Umbilical cord (tissue), 2 donors: ENCODE measurements around the gene S1PR5. TPM values are rescaled to one million over a fixed set of nuclear protein-coding genes. Genes with fewer than 3 reads are reported as not detected.

Experiments used
- DNase-seq: peaks from one replicate; pipeline ENCODE4 v3.0.0-alpha.2; 2015; ENCODE audit warnings: low spot score
- total RNA-seq: library from RNA; depleted of rRNA; stranded (reverse); fragments of >200 nt; gene quantifications from one replicate; pipeline ENCODE4 v1.2.3, GENCODE V29; 2014; ENCODE audit warnings: low replicate concordance; ENCODE audit not compliant: insufficient read depth

S1PR5 gene
- total RNA-seq, 1 donor from 2014 or later: 7.5 TPM

- DNase-seq: peak; percentile 19
These were observed 468 bp downstream of the S1PR5 start for GRCh38 chr19:10516671-10517286.

GRCh38 chr19:10516064-10516385, 1.2 kb downstream of the S1PR5 start:
- no peak for DNase-seq

DNA sequence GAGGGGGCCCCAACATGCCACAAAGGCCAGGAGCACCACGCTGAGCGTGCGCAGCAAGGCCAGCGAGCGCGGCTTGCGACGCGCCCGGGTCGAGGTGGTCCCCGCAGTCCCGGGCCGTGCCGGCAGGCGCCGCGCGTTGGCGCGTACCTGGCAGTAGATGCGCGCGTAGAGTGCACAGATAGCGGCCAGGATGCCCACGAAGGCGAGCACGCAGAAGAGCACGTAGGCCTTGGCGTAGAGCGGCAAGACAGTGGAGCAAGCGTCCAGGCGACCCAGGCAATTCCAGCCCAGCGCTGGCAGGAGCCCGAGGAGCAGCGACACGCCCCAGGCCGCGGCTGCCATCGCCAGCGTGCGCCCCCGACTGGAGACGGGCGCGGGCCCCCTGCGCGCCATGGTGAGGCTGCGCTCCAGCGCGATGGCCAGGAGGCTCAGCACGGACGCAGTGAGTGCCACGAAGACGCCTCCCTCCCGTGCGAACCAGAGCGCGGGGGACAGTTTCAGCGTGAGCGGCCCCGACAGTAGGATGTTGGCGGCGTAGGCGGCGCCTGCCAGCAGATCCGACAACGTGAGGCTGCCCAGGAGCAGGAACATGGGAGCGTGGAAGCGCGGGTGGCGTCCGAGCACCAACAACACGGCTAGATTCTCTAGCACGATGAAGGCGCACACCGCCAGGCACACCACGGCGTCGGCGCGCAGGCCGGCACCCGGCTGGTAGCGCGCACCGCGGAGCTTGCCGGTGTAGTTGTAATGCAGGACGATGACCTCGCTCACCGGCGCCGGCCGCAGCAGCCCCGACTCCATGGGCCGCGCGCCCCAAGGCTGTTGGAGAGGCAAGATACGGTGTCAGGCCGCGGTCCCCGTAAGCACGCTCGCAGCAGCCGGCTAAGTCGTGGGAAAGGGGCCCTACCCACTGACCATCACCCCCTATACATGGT, 2.8 kb downstream of the S1PR5 start:
- no peak for DNase-seq

DNA sequence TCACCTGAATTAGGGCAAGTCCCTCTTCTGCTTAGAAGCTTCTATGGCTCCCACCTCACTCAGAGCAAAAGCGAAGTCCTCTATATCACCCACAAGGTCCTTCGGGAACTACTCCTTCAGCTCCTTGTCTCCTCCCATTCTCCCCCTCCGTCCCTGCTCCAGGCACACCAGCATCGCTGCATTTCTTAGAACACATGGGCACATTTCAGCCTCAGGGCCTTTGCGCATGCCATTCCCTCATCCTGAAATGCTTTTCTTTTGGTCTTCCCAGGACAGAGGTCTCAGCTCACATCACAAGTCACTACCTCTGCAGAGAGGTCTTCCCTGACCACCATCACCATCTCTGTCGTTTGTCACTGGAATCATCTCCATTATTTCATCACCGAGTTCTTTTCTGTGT, 4.0 kb downstream of the S1PR5 start:
- no peak for DNase-seq

DNA sequence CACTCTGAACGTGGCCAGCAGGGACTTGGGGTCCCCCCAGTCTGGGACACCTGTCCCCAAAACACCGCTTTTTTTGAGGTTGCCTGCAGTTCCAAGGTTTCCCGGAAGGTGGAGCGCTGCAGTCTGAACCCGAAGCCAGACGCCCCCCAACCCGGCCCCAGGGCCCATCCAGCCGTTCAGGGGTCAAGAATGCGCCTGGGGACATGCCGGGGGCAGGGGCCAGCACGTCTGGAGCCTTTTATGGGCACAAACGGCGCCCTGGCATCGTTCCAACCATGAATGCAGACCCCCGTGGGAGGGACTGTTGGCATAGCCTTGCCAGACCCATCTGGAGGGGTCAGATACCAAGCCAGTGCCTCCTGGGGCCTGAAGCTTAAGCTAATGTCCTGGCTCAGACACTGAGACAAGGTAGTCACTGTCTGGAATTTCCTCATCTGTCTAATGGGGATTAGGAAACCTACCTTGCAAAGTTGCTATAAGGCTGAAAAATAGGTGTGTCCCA, 6.9 kb downstream of the S1PR5 start:
- peak; percentile 28 for DNase-seq

- no peak for DNase-seq
These were observed 8.5 kb downstream of the S1PR5 start for GRCh38 chr19:10508707-10509106.

- no peak for DNase-seq
These were observed 9.2 kb downstream of the S1PR5 start for GRCh38 chr19:10508036-10508435.

DNA sequence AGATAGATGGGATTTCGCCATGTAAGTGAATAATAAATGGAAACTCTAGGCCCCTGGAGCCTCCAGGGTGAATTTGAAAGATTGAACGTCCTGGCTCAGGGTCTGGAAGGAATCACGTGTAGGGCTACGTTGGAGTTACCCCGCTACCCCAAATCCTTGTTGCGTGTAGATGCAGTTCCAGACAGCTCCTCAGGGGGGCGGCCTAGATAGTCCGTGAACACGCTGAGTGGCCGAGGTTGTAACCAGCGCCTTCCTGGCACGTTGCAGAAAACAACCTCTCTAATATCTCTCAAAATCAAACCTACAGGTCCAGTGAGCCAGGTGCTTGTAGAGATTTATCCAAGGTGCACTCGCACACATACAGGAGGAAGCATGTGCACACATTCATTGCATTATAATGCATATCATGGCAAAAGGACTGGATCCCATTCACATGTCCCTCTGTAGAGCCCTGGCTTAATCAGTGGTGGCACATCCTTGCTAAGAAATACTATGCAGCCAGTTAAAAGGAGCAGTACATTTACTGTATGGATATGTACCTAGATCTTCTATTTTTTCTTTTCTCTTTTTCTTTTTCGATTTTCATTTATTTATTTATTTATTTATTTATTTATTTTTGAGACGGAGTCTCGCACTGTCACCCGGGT, 11.5 kb downstream of the S1PR5 start:
- DNase-seq: peak; percentile 65

DNA sequence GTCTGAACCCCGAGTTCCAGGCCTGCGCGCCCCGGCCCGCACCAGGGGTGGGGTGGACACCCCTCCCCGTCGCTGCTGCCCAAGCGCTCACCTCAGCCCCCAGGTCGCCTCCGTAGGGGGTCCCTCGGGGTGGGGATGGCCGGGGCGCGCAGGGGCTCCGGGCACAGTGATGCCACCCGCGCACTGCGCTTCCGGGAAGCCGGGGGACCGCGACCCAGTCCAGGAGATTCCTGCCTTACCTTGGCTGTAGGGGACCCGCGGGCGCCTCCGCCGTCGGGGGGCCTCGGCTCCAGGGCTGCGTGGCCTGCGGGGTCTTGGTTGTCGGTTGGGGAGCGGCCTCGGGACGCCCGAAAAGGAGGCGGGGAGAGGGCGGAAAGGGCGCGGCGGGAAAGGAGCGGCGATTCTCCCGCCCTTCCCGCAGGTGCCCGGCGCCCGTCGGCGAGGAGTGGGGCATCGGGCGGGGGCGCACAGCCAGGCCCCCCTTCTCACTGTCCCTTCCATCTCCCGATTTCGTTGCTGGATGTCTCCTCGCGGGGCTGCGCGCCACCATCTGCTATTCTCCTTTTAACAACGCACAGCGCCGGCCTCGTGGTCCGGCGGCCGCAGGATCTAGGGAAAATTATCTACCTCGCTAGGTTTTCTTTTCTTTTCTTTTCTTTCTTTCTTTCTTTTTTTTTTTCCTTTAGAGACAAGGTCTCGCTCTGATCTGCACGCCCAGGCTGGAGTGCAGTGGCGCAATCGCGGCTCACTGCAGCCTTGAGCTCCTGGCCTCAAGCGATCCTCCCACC, 14.1 kb downstream of the S1PR5 start, which contains the start of gene KEAP1:
Gene KEAP1 (minus strand): TSS at position 355 of the 788 bp plus-strand sequence. CDS start 3,323 bp downstream, outside the sequence.
- peak; percentile 39 for DNase-seq

GRCh38 chr19:10502524-10503001, 14.7 kb downstream of the S1PR5 start:
- peak; percentile 92 for DNase-seq

DNA sequence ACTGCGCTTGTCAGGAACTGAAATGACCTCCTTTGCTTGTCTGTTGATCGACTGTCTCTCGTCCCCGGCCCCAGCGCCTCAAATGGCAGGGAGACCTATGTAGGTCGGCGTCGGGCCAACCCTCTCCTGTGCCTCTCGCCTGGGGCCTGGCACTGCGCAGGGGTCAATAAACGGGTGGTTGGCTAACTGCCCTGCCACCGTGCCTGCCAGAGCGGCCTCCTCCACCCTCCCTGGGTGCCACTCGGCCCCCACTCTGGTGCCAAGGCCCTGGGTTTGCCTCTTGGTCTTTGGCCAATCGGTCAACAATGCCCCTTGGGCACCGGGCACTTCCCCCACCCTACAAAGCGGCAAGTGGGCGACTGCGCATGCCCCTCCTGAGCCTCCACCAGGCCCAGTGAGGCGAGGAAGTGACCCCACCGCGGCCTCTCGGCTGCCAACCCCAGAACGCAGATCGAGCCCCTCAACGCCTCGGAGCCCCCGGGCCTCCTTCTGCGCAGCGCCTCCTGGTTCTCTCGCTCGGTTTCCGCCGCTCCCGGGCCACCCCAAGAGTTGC, 15.2 kb downstream of the S1PR5 start:
- DNase-seq: peak; percentile 60

DNA sequence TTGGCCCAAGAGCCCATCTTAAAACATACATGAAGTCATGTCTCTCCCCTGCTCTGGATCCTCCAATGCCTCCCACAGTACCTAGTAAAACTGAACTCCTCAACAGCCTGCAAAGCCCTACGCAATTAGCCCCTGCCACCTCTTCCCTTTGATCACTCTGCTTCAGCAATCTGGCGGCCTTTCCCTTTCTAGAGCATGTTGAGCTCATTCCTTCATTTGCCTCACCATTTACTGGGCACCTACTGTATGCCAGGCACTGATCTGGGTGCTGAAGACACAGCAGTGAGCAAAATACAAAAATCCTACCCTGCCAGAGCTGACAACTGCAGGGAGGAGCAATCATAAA, 17.0 kb downstream of the S1PR5 start:
- no peak for DNase-seq

DNA sequence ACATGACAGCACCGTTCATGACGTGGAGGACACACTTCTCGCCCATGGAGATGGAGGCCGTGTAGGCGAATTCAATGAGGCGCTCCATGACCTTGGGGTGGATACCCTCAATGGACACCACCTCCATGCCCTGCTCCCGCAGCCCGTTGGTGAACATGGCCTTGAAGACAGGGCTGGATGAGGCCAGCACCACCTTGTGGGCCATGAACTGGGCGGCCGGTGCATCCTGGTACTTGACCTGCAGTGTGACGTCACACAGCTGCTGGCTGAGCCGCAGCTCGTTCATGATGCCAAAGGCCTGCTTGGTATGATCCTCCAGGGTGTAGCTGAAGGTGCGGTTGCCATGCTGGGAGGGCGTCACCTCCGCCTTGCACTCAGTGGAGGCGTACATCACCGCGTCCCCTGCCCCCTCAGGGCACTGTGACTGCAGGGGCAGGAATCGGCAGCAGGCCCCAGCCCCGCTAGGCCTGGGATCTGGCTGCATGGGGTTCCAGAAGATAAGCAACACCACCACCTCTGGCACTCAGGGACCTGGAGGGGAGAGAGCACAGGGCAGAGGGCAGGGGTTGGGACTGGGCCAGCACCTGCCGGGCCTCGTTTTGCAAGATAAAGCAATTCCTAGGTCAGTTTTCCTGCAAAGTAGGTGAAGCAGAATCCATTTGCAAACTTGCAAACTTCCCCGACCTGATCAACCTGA, 17.5 kb downstream of the S1PR5 start:
- DNase-seq: no peak

DNA sequence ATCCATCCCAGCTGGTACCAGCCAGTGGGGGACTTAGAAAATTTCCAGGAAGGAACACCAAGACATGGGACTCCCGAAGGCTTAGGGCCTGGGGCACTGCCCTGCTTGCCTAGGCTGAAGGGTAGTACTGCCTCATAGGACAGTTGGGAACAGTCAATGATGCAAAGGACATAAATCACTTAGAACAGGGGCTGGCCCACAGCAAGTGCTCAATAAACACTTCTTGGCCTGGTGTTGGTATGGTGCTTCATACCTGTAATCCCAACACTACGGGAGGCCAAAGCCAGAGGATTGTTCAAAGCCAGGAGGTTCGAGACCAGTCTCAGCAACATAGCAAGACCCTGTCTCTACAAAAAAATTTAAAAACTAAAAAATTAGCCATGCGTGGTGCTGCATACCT, 19.9 kb downstream of the S1PR5 start:
- DNase-seq: no peak

DNA sequence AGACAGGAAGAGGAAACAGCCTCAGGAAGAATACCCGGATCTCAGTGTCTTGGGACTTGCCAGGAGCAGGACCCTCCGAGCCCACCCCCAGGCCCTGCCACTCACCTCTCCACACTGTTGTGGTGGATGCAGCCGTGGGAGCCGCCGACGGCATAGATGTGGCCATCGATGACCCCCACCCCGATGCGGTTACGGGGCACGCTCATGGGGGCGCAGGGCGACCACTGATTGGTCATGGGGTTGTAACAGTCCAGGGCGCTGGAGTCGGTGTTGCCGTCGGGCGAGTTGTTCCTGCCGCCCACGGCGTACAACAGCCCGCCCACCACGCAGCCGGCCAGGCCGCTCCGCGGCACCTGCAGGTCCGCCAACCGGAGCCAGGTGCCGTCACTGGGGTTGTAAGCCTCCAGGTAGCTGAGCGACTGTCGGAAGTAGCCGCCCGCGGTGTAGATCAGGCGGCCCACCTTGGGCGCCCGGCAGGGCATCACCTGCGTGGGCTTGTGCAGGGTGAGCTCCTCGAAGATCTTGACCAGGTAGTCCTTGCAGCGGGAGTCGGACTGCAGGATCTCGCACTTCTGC, 25.7 kb downstream of the S1PR5 start:
- no peak for DNase-seq

DNA sequence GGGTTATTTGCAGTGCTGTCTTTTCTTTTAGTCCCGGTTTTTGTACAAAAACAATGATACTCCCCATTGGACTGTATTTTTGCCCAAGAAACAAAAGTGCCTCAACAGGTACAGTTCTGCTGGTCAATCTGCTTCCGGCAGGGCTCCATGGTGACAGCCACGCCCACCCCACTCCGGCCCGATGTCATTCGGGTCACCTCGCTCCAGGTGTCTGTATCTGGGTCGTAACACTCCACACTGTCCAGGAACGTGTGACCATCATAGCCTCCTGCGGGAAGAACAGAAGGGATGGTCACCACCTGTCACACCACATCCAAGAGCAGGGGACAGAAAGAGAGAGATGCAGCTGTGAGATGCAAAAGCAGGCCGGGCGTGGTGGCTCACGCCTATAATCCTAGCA, 30.7 kb downstream of the S1PR5 start:
- no peak for DNase-seq

GRCh38 chr19:10478903-10479384, 38.3 kb downstream of the S1PR5 start:
- peak; percentile 92 for DNase-seq

- no peak for DNase-seq
These were observed 38.8 kb downstream of the S1PR5 start for GRCh38 chr19:10478476-10478875.

DNA sequence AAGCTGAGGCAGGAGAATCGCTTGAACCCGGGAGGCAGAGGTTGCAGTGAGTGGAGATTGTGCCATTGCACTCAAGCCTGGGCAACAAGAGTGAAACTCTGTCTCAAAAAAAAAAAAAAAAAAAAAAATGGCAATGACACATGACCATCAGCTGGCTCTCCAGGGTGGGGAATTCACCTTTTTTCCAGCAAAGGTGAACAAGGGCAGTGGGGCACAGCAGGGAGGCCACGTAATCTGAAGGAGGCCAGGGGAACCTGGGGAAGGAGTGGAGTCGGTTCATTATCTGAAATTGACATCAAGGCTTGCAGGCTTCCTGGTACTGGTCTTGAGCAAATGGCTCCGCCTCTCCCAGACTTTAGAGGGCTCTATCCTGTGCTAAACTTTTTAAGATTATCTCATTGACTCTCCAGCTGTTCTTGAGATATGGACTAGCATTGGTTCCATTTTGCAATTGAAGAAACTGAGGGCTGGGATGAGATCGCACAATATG, 42.2 kb downstream of the S1PR5 start:
- no peak for DNase-seq

- DNase-seq: no peak
These were observed 44.1 kb downstream of the S1PR5 start for GRCh38 chr19:10473192-10473591.
